CD4-positive, alpha-beta T cell treated with Interferon alpha-2 for 1 hour (primary cell): Measurements from ENCODE around the gene SLC25A34.
"Not testable (repeated sequence)": the region's sequence is repeated elsewhere in the genome, so short reads cannot be mapped to it uniquely, and the experiment has no call there.

Source experiments
- DNase-seq, 2 donors: peaks; one replicate each; pipeline ENCODE4 v3.0.0-alpha.2; 2020 to 2022

SLC25A34 gene

DNA sequence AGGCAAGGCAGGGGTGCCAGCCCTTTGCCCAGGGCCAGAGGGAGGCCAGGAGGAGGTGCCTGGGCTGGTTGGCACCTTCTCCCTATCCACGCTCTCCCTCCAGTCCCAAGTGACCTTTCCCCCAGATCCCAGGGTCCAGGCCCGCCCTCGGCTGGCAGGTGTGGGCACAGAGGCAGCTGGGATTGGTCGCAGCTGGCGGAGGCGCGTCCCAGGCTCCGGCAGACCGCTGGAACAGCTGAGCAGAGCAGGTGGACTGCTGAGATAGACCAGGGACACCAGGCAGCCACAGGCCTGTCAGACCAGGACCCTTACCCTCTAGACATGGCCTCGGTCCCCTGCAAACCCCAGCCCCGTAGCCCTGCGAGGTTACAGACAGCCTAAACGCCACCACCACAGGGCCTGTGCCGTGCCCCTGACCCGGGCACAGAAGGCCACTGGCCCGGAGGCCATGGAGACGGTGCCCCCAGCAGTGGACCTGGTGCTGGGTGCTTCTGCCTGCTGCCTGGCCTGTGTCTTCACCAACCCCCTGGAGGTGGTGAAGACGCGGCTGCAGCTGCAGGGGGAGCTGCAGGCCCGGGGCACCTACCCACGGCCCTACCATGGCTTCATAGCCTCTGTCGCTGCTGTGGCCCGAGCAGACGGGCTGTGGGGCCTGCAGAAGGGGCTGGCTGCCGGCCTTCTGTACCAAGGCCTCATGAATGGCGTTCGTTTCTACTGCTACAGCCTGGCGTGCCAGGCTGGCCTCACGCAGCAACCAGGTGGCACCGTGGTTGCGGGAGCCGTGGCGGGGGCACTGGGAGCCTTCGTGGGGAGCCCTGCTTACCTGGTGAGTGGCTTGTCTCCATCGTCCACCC lies at the start of gene SLC25A34:
SLC25A34 (plus strand) TSS at position 221 of the 854 bp plus-strand sequence; CDS start at position 449, 228 bp downstream.
- DNase-seq = no peak

DNA sequence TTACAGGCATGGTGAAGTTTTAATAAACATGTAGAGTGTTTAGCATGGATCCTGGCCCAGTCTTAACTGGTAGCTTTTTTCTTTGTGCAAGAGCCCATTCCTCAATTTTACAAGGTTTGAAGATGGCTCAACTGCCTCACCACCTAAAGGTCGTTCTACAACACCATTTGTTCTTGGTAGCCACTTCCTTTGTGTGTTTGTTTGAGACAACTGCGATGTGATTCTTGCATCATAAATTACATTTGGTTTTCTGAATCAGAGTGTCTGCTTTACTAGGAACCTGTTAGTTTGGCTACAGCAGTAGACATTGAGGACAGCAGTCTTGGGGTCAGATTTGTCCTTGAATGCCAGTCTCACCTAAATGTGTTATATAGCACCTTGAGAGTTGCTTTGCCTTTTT lies 48.6 kb upstream of the SLC25A34 start:
- DNase-seq = no peak

DNA sequence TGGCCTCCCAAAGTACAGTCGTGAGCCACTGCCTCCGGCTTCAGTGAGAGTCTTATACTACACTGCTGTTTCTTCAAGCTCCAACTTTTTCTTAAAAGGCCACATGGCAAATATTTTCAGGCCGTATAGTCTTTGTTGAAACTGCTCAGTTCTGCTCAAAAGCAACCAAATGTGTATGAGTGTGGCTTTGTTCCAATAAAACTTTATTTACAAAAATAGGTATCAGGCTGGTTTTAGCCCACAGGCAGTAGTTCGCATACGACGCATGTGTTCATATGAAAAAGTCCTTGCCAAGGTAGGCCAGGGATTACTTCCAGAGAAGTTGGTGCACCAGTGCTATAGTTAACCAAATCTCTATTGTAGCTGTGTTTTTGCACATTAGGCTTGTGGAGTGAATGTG lies 45.7 kb upstream of the SLC25A34 start:
- no peak for DNase-seq

DNA sequence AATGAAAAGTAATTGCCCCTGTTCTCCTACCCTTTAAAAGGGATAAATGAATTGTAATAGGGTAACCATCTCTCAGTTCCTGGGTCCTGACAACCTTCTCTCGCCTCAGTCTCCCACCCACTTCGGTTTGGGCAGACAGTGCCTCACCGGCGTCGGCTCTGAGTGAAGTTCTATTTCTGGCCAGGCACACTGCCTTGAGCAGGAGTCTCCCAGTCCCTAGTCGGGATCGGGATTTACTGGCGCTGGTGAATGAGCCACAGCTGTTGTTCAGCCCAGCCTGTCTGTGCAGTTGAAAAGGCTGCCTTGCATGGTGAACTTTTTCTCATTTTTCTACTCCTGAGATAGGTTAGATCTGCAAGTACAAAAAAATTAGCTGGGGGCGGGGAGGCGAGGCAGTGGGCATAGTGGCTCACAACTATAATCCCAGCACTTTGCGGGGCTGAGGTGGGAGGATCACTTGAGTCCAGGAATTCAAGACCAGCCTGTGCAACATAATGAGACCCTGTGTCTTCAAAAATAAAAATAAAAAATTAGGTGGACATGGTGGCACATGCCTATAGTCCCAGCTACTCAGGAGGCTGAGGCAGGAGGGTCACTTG lies 44.5 kb upstream of the SLC25A34 start:
- DNase-seq = no peak

DNA sequence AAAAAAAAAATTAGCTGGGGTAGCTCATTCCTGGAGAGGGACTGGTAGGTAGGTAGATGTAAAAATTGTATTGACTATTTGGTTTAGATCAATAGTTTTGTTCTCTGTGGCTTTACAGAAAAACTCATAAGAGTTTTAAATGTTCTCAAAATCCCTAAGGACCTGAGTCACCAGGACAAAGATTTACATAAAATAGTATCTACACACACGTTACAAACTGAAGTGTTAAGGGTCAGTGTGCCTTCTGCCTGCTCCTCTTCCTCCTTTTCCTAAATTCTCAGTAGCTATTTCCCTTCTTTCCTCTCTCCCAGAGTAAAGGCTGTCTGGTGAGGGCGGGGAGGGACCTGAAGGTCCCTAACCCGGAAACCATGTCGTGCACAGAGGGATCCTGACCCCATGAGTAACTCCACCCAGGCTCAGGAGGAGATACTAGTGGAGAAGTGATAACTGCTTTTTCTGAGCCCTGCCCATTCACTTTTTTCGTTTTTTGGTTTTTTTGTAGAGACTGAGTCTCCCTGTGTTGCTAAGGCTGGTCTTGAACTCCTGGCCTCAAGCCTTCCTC lies 43.9 kb upstream of the SLC25A34 start:
- no peak for DNase-seq

DNA sequence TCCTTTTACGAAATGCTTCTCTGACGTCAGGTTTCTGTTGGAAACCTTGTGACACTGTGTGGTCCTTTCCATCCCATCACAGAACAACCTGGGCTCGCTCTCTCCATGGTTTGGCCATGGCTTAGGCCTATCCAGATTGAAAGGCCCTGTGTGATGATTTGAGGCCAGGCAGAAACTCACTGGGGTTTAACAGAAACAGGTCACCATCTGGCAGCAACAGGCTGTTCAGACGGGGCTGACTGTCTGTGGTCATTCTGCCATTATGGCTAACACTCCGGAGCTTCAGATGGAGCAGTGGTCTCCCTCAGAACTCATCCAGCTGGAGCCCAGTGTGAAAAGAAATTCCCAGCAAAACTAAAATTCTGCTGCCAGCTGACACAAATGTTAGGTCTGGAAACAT lies 42.7 kb upstream of the SLC25A34 start:
- DNase-seq = no peak

DNA sequence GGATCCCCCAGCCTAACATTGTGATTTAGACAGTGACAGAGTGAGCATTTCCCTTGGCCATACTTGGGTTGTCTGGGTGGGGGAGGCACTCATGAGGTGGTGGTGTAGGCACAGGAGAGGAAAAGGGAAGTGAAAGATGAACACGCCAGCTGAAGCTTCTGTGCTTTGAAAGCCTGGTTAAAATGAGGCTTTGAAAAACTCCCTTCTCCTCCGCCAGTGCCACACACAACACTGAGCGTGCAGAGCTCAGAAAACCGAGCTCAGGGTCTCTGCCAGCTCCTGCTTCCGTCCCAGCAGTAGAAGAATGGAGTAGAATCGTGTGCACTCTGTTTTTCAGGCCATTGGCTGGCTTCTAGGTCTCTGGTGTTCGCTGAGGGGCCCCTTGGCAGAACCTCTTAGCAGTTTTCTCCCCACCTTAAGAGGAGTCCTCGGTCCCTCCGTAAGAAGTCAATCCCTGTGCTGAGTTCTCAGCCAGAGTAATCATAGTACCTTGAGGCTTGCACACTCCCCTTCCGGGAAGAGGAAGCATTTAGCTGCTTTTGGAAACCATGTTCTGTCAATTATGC lies 39.0 kb upstream of the SLC25A34 start:
- peak; percentile 68 to 69 for DNase-seq

DNA sequence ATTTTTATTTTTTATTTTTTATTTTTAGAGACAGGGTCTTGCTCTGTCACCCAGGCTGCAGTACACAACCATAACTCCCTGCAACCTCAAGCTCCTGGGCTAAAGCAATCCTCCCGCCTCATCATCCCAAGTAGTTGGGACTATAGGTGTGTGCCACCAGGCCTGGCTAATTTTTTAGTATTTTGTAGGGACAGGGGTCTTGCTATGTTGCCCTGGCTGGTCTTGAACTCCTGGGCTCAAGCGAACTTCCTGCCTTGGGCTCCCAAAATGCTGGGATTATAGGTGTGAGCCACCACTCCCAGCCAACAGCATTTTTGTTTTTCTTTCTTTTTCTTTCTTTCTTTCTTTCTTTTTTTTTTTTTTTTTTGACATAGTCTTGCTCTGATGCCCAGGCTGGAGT lies 37.9 kb upstream of the SLC25A34 start:
- no peak for DNase-seq

DNA sequence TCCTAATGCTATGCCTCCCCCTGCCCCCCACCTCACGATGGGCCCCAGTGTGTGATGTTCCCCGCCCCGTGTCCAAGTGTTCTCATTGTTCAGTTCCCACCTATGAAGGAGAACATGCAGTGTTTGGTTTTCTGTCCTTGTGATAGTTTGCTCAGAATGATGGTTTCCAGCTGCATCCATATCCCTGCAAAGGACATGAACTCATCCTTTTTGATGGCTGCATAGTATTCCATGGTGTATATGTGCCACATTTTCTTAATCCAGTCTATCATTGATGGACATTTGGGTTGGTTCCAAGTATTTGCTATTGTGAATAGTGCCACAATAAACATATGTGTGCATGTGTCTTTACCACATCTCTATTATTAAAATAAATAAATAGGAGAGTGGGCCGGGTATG lies 36.7 kb upstream of the SLC25A34 start:
- not testable (repeated sequence) for DNase-seq

DNA sequence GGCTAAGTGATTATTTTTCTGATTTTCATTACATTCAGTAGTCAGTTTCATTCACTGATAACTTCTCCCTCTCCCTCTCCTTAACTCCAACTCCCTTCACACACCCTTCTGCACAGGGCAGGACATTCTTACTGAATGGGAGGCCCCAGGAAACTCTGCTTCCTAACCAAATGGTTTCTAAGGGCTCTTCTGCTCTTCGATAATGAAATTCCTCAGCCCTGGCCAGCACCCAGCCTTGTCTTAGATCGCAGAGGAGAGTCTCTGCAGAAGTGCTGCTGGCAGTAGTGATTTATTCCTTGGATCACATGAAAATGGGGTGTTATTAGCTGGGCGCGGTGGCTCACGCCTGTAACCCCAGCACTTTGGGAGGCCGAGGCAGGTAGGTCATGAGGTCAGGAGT lies 35.5 kb upstream of the SLC25A34 start:
- DNase-seq = no peak

DNA sequence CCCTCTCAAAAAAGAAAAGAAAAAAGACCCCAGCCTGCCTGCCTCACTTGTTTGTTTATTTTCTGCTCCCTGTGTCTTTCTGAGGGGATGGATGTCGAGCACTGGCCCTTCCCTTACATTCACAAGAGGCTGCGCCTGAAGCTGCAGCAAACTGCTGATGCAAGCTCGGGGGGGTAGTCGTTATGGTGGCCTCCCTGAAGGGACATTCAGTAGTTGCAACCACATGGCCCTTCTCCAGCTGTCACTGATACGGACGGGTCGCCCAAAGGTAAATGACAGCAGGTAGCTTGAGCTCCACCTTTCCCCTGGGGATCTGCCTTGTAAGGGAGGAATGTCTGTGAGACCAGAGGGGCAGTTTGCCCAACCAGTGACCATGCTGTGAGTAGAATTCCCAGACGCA lies 34.3 kb upstream of the SLC25A34 start:
- DNase-seq = no peak

DNA sequence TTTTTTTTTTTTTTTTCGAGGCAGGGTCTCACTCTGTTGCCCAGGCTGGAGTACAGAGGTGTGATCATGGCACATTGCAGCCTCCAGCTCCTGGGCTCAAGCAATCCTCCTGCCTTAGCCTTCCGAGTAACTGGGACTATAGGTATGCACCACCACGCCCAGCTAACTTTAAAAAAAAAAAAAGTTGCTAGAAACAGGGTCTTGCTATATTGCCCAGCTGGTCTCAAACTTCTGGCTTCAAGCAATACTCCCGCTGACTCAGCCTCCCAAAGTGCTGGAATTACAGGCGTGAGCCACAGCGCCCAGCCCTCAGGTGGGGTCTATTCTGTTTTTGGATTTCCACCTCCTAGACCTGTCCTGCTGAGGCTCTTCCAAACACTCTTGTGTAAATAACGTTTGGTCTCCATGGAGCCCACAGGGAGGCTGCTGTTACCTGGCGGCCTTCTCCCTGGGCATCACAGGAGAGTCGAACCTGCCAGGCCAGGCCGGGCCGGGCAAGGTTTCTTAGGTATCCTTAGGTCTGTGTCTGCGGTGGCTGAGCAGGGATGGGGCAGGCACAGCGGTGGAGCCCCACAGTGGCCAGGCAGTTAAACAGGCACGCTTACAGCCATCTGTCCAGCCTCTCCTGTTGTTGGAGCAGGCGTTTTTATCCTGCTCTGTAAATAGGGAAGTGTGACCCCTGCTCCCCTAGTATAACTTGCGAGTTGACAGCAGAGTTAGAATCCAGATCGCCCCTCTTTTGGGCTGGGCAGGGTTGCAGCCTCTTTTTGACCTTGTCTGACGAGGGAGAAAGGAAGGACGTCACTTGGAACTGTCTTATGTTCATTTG lies 33.1 kb upstream of the SLC25A34 start:
- DNase-seq = no peak

DNA sequence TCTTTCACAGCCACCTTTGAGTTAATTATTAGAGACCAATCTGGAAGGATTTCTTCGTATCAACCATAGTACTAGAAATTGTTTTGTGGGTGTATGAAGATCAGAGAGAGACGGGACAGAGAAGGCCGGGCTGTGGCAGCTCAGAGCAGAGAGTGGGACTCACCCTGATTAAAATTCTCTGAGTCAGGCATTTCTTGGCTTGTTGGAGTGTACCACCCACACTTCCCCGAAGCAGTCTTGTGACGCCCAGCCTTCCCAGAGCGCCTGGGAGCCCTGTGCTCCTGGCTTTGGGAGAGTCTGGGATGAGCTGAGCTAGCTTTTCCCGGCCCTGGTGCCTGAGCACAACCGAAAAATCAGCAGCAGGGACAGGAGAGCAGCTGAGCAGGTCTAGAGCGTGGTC lies 32.5 kb upstream of the SLC25A34 start:
- no peak for DNase-seq

DNA sequence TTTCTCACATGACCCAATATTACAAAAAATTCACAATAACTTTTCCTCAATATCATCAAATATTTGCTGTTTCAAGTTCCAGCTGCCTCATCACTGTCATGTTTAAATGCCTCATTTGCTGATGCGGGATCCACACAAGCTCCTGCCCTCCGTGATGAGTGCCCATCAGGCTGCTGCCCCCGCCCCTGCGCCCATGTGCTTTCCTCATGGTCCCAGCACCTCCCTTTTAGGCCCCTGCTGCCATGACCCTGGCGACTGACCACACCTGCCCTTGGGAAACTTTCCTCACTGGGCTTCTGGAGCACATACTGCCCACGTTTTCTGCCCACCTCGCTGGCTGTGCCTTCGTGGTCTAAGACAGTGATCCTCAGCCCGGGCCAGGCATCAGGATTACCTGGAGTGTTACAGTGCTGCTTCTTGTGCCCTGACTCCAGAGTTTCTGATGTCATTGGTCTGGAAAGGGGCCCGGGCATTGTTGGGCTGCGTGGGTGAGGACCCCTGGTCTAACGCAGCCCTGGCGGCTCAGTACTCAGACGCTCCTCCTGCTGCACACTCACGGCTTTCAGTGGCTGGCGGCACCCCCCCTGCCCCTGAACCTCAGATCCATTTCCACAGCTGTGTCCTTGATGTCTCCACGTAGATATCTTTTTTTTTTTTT lies 31.4 kb upstream of the SLC25A34 start:
- no peak for DNase-seq

DNA sequence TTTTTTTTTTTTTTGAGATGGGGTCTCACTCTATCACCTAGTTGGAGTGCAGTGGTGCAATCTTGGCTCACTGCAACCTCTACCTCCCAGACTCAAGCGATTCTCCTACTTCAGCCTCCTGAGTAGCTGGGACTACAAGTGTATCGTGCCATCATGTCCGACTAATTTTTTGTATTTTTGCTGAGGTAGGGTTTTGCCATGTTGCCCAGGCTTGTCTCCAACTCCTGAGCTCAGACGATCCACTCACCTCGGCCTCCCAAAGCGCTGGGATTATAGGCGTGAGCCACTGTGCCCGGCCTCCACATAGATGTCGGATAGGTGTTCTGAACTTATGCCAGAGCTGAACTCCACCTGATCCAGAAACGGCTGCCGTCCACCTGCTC lies 30.9 kb upstream of the SLC25A34 start:
- DNase-seq = no peak

DNA sequence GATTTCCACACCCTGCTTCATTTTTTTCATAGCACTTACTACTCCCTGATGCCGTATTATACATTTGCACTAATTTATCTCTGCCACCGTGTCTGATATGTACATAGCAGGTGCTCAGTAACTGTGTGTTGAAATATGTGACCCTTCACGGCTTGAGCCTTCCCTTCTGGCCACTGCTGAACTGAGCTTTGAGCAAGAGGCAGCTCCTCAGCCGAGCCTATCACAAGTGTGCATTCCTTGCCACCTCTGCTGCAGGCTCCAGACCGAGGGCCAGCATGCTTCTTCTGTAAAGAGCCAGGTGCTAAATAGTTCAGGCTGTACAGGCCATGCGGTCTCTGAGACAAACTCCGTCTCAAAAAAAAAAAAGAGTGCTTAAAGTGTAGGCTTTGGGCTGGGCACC lies 29.3 kb upstream of the SLC25A34 start:
- DNase-seq = no peak

DNA sequence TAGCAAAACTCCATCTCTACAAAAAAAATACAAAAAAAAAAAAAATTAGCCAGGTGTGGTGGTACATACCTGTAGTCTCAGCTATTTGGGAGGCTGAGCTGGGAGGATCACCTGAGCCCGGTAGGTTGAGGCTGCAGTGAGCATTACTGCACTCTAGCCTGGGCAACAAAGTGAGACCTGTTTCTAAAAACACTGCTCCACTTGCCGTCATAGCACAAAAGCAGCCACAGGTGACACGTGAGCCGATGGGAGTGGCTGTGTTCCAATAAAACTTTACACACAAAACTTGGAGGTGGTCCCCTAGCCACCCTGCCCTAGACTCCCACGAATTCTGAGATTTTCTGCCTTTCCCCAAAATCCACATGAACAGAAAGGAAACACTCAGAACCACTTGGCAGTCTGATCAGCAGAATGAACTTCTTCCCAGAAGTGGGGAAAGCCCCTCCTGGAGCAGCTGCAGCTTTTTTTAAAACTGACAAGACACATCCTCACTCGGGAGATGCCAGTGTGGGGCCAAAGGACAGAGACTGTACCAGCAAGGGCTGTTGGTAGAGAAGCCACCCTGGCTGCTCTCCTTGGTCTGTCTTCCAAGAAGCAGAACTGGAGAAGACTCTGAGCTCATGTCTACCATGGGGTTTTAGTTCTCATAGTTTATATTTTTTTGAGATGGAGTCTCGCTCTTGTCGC lies 28.7 kb upstream of the SLC25A34 start:
- no peak for DNase-seq

DNA sequence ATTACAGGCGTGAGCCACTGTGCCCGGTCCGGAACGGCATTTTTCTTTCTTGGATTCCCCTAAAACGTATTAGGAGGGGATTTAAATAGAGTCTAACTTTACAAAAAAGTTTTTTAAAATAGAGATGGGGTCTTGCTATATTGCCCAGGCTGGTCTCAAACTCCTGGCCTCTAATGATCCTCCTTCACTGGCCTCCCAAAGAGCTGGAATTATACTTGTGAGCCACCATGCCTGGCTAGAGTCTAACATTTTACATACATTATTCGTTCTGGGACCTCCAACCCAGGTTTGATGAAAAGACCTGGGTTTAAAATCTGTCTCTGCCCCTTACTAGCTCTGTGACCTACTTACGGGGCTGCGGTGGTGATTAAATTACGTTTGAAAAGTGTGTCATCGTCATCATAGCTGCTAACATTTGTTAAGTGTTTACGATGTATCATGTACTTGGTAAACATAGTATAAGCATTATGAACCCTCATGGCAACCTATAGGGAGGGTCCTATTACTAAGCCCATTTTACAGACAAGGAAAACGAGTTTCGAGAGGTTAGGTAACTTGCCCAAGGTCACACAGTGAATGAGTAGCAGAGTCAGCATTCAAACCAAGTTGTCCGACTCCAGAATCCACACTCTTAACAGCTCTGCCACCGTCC lies 27.4 kb upstream of the SLC25A34 start:
- no peak for DNase-seq

DNA sequence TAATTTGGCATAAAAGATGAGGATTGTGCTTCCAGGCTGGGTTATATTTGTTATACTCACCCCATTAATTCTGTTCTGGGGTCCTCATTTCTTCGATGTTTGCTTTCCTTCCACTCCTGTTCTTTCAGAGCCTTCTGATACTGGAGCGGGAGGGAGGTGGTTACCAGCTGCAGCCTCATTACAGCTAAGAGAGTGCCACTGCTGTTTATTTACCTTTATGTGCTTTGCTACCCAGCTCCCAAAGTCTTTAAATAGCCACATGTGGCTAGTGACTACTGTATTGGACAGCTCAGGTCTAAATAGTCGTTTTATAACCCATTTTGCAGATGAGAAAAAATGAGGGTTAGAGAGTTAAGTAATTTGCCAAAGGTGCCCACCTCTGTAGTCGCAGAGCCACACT lies 26.8 kb upstream of the SLC25A34 start:
- no peak for DNase-seq

DNA sequence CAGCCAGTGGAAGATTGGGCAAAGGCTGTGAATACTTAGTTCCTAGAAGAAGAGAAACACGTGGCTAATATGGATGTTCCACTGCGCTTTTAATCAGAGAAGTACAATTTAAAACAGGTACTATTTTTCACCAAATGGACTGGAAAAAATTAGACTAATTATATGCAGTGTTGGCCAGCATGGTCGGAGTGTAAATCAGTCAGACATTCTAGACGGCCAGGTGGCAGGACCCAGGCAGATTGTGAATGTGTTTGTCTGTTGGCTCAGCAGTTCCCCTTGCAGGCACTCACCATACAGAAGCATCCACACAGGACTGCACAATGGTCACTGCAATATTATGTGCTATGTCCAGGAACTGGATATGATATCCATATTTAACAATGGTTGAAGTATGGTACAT lies 23.9 kb upstream of the SLC25A34 start:
- no peak for DNase-seq

DNA sequence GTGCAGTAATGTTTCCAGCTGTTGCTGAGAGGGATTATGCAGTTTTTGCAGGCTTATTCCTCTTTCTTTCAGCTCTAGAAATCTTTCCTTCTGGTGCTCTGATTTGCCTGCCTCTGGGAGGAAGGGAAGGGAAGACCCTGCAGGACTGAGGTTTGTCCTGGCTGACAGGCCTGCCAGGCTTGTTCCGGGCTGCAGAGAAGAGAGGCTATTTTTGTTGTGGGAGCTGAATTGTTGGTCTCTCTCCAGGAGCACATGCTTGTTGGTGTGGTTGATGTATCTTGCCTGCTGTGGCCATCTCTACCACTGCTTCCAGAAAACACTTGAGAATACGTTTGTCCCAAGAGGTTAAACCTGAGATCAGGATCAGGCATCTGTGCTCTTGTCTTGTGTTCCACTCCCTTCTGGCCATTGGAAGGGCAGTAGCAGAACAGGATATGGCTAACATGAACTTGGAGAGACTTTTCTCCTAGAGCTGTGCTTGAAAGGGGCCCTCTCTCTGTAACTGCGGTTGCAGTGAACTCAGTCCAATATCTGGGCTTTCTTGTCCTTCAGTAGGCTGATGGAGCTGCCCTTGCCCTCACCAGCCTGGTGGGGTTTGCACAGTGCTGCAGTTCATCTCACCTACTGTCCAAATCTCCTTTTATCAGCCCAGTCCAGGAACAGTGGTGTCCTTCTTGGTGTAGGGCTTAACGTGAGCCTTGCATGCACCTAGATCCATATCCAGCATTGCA lies 21.5 kb upstream of the SLC25A34 start:
- DNase-seq = no peak
